Posterior vena cava (tissue), 2 donors: ENCODE measurements around the gene GPR162. TPM values are rescaled to one million over a fixed set of nuclear protein-coding genes. Genes with fewer than 3 reads are reported as not detected.
"Not testable (repeated sequence)": the region's sequence is repeated elsewhere in the genome, so short reads cannot be mapped to it uniquely, and the experiment has no call there.

Experiments
- DNase-seq: peaks from one replicate; pipeline ENCODE4 v3.0.0-alpha.2; 2020; ENCODE audit warnings: low spot score
- intact Hi-C, 2 donors: fragments of 100-400 bp; cut with DNase I; formaldehyde crosslinking; loops; one replicate each; pipeline versions ENCODE4 v1.14.1 to v1.14.2; 2022 to 2023
- total RNA-seq, 2 donors: library from RNA; stranded (reverse); fragmentation: NEBNext Ultra II Directional; extraction: Animal tissue kit (Norgen Biotek cat#: 25700); gene quantifications; one replicate each; pipeline ENCODE4 v1.2.1, GENCODE V29; 2021
- donor health status: DM: yes; HTN: yes; CAD: no.
- donor health status: DM: yes; HTN: yes; CAD: no.

GPR162 gene
- total RNA-seq, 2 donors from 2014 or later, result 3.9 to 5.1 TPM

DNA sequence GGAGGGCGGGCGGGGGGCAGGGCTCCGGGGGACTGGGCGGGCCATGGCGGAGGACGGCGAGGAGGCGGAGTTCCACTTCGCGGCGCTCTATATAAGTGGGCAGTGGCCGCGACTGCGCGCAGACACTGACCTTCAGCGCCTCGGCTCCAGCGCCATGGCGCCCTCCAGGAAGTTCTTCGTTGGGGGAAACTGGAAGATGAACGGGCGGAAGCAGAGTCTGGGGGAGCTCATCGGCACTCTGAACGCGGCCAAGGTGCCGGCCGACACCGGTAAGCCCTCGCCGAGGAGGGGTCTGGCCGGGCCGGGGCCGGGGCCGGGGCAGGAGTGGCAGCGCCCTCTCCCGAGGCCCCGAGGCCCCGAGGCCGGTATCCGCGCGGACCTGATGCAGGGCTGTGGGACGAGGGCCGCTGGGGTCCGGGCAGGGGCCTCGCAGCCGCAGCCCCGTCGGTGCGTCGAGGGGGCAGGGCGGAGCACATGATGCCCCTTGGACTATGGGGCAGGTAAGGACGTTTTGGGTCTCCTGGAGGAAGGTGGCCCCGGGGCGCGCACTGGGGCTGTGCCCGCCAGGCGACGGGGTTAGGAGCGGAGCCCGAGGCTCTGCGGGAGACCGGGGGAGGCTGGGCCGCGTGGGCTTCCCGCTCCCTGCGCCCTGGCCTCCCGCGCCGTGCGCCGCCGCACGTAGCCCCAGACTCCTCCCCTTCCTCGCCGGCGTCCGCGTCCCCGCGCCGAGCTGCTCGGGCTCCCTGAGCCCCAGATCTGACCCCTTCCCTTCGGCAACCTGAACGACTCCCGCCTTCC is 46.0 kb downstream of the GPR162 start, which contains the start of gene TPI1:
TPI1 (plus strand) TSS at position 119 of the 798 bp plus-strand sequence; CDS start at position 155, 36 bp downstream.
- intact Hi-C loops, result loop anchor here in 1 of 2 donors (5.0 kb wide), 1 partner anchor 60 kb away; the partner anchor contains the start of gene ATN1
- peak; percentile 95 for DNase-seq

DNA sequence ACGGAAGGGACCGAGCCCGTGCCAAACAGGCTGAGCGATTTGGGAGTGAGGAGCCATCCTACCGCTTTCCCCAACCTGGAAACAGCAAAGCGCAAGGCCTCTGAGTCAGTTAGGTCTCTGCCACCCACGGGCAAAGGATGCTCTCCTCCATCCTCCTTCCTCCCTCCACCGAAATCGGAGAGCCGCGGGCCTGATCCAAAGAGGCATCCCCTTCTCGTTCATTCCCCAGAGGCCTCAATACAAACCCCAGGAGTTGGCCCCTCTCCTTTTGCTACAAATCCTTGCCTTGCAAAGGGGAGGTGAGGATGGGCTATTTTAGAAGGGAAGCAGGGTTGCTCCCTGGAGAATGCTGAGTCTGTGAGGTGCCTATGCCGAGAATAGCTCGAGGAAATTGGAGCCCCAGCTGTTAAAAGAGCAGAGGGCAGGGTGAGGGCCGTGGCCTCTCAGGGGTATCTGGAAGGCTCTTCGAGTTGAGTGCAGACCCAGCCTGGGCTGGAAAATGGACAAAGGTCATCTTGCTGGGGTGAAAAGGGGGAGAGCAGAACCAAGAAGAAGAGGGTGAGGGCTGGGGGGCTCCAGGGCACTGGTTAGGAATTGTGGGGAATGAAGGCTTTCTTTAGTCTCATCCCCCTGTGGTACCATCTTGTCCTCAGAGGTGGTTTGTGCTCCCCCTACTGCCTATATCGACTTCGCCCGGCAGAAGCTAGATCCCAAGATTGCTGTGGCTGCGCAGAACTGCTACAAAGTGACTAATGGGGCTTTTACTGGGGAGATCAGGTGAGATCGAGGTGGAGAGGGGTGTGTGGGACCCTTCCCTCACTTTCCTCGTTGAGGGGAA is 46.8 kb downstream of the GPR162 start:
- intact Hi-C loops, result loop anchor here in 1 of 2 donors (5.0 kb wide), 1 partner anchor 59 kb away; the partner anchor contains the start of gene ATN1
- DNase-seq, result peak; percentile 73

DNA sequence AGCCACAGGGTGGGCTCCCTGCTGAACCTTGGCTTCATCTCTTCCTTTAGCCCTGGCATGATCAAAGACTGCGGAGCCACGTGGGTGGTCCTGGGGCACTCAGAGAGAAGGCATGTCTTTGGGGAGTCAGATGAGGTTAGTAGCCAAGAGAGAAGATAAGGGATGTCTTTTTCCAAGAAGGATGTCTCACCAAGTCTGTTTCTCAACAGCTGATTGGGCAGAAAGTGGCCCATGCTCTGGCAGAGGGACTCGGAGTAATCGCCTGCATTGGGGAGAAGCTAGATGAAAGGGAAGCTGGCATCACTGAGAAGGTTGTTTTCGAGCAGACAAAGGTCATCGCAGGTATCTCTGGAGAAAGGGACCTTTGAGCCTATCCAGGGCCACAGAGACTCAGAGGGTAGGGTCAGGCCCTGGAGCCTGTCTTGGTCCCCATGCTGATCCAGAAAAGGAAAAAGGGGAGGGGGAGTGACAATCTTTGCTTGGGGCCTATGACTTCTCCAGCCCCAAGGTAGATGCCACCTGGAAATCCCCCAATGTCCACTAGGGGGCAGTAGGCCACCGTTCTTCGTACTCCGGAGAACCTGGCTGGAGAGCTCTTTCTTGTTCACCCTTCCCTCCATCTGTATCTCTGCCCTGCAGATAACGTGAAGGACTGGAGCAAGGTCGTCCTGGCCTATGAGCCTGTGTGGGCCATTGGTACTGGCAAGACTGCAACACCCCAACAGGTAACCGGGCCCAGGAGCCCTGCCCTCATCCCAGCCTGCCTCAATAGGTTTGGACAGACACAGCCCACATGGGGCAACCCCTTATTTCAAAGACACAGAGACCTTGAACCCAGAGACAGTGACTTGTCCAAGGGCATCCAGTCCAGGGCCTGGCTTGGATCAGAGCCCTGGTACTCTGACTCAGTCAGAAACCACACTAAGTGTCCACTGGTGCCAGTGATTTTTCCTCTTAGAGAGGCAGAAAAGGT is 47.7 kb downstream of the GPR162 start:
- DNase-seq, result peak; percentile 91
- intact Hi-C loops, result loop anchor here (2.0 to 5.0 kb wide), 2 partner anchors 58 to 69 kb away; partner anchors contain the start of gene ATN1 (in 1 of the 2)

DNA sequence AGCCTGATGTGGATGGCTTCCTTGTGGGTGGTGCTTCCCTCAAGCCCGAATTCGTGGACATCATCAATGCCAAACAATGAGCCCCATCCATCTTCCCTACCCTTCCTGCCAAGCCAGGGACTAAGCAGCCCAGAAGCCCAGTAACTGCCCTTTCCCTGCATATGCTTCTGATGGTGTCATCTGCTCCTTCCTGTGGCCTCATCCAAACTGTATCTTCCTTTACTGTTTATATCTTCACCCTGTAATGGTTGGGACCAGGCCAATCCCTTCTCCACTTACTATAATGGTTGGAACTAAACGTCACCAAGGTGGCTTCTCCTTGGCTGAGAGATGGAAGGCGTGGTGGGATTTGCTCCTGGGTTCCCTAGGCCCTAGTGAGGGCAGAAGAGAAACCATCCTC is 48.7 kb downstream of the GPR162 start:
- DNase-seq, result not testable (repeated sequence)
- intact Hi-C loops, result loop anchor here in 1 of 2 donors (2.0 kb wide), 1 partner anchor 68 kb away; no protein-coding TSS in a partner anchor

DNA sequence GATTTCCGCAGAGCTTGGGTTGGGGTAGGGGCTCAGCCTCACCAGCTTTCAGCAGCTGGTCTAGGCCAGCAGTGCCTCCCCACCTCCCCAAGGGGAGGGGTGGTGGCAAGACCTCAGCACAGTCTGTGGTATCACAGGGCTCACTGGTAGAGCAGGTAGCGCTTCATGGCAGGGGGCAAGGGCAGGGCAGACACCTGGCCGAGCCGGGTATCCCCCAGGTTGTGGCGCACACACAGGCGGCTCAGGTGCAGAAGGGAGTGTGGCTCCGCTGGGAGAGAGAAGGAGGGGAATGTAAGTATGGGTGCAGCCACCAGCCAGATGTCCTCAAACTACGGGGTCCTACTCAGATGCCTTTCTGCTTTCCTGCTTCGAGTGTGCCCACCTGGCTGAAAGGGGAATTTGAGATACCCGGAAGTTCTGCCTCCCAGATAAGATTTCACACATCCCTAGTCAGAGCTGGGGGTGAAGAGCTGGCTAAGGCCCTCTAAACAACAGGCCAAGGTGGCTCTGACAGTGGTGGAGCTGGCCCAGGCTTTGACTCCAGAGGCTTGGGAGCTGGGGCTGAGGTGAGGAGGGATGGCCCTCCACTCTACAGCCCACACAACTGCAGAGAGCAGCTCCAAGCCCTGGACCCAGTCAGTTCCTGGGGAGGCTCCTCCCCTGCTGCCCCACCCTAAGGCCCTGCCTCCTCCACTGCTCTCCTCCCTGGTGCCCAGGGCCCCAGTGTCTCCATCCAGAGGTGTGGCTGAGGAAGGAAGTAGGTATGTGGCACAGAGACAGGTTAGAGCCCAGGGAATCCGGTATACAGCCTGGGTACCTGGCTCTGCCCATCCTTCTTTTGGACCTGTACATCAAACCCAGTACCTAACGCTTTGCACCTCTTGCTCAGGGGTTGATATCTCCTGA is 49.7 kb downstream of the GPR162 start:
- intact Hi-C loops, result loop anchor here in 1 of 2 donors (2.0 kb wide), 1 partner anchor 67 kb away; no protein-coding TSS in a partner anchor
- peak; percentile 81 for DNase-seq

DNA sequence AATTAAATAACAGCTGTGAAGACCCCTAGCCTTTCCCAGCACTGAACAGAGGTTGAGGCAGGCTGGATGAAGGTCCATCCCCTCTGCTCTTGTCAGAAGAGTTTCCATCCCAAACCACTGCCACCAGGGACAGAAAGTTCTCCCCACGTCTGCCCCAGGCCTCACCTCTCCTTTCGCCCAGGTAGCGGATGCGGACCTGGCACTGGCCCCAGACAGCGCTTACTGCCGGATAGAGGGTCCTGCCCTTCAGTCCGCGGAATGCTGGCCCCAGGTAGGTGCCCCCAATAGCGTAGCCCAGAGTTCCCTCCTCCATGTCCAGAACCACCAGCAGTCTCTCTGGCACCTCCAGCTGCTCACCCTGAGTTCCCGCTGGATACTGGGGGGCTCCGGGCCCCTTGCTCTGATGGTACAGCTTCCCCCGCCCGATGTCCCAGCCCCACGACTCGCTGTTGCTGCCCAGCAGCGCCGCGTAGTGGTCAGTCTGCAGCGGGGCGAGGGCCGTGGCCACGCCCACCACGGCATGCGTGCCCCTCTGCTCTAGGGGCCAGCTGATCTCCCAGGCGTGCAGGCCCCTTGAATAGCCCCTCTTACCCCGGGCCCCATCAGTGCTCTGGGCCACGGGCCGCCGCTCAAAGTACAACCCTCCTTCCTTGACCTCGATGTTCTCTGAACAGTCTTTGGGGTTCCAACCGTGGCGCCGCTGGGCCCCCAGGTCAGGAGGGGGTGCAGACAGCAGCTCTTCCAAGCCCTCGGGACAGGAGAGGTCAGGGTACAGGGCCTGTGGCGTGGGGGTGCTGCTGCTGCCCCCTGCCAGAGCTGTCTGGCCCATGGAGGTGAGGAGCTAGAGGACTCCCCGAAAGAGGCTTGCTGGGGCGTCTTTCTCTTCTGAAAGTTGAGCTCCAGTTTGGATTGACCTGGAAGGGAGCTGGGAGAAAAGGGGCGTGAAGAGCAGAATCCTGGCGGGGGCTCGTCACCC is 50.7 kb downstream of the GPR162 start:
- DNase-seq, result peak; percentile 94
- intact Hi-C loops, result no loop called here

DNA sequence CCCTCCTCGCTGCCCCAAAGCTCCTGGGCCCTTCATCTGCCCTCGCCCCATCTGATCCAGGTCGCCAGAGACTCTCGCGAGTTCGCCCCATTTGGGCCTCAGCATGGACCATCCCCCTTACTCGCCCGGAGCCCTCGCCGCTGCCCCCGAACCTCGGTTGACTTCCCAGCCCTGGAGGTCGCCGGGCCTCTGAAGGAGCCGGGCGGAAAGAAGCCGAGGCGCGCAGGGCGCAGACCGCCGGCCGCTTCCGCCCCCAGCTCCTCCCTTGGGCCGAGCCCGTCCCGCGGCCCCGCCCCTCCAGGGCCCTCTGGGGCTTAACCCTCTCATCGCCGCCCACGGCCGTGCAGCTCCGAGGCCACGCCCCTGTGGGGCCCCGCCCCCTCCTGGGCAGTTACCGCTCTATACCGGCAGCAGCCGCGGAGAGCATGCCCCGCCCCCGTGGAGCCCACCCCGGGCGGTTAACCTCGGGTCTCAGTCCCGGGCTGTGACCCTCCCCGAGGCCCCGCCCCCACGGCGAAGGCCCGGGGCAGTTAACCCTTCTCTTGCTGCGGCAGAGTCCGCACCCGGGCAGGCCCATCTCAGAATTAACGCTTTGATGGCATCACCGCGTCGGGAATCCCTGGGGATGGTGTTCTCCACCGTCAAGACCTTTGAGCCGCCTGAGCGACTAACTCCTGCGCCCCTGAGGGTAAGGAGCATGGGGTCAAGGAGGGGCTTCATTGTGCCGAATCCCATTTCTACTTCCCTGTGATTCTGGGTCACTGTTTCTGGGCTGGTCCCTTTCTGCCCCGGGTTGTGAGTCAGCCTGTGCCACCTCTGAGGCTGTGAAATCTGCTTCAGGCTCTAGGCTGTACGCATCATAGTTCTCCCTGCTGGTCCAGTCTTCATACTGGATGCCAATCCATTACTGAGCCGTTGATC is 51.7 kb downstream of the GPR162 start, which contains the start of gene SPSB2:
SPSB2 (minus strand) TSS at position 210 of the 921 bp plus-strand sequence. CDS start 402 bp downstream, outside the sequence.
- DNase-seq, result peak; percentile 100
- intact Hi-C loops, result no loop called here

DNA sequence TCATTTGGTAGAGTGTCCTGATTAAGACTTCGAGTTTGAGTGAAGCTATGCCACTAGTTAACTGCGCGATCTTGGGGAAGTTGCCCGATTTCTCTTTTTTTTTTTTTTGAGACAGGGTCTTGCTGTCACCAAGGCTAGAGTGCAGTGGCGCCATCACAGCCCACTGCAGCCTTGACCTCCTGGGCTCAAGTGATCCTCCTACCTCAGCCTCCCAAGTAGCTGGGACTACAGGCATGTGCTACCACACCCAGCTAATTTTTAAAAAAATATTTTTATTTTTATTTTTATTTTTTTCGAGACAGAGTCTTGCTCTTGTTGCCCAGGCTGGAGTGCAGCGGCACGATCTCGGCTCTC is 52.4 kb downstream of the GPR162 start:
- DNase-seq, intact Hi-C loops: not testable (repeated sequence)

Other genes with a start within 250 kb of the GPR162 start
- gene CHD4, start 214.4 kb upstream of the GPR162 start, total RNA-seq, result 100 to 1,000 TPM; 160 to 169 TPM
- gene LPAR5, start 185.9 kb upstream of the GPR162 start, total RNA-seq, result 1 to 10 TPM; 2.3 to 3.3 TPM
- 1 to 10 TPM; 1.3 to 2.2 TPM for gene ACRBP, start 174.4 kb upstream of the GPR162 start, total RNA-seq
- gene ING4, start 158.7 kb upstream of the GPR162 start, total RNA-seq, result 10 to 100 TPM; 23.0 to 25.9 TPM
- 10 to 100 TPM; 35.6 to 40.1 TPM for gene ZNF384, start 132.4 kb upstream of the GPR162 start, total RNA-seq
- gene PIANP, start 121.0 kb upstream of the GPR162 start, total RNA-seq, result under 1 TPM in 1 of 2 donors, not detected in 1; 0.69 TPM
- 10 to 100 TPM; 46.0 to 54.5 TPM for gene COPS7A, start 97.8 kb upstream of the GPR162 start, total RNA-seq
- 100 to 1,000 TPM; 106 to 145 TPM for gene MLF2, start 68.7 kb upstream of the GPR162 start, total RNA-seq
- 100 to 1,000 TPM; 373 to 398 TPM for gene PTMS, start 55.5 kb upstream of the GPR162 start, total RNA-seq
- gene LAG3, start 49.3 kb upstream of the GPR162 start, total RNA-seq, result 1 to 10 TPM in 1 of 2 donors, under 1 TPM in 1; 0.57 to 1.2 TPM
- gene CD4, start 32.3 kb upstream of the GPR162 start, total RNA-seq, result 10 to 100 TPM; 12.9 to 36.0 TPM
- gene P3H3, start 6.6 kb downstream of the GPR162 start, total RNA-seq, result 10 to 100 TPM; 37.7 to 59.9 TPM
- gene GNB3, start 19.1 kb downstream of the GPR162 start, total RNA-seq, result 1 to 10 TPM; 3.6 to 4.0 TPM
- under 1 TPM; 0.46 to 0.52 TPM for gene CDCA3, start 29.5 kb downstream of the GPR162 start, total RNA-seq
- gene USP5, start 30.3 kb downstream of the GPR162 start, total RNA-seq, result 10 to 100 TPM; 87.0 to 91.1 TPM
- 100 to 1,000 TPM; 303 to 366 TPM for gene TPI1, start 45.7 kb downstream of the GPR162 start, total RNA-seq
- gene SPSB2, start 51.5 kb downstream of the GPR162 start, total RNA-seq, result 1 to 10 TPM; 4.9 to 6.9 TPM
- gene LRRC23, start 83.0 kb downstream of the GPR162 start, total RNA-seq, result 1 to 10 TPM; 5.3 to 6.7 TPM
- 10 to 100 TPM; 45.6 to 57.1 TPM for gene ENO2, start 92.8 kb downstream of the GPR162 start, total RNA-seq
- 100 to 1,000 TPM in 1 of 2 donors, 10 to 100 TPM in 1; 97.0 to 106 TPM for gene ATN1, start 106.1 kb downstream of the GPR162 start, total RNA-seq
- not detected for gene RNU7-1, start 122.0 kb downstream of the GPR162 start, total RNA-seq
- gene C12orf57, start 122.2 kb downstream of the GPR162 start, total RNA-seq, result 100 to 1,000 TPM; 189 to 206 TPM
- gene PTPN6, start 129.5 kb downstream of the GPR162 start, total RNA-seq, result 10 to 100 TPM; 18.7 to 31.4 TPM
- gene PHB2, start 148.8 kb downstream of the GPR162 start, total RNA-seq, result 100 to 1,000 TPM in 1 of 2 donors, 10 to 100 TPM in 1; 98.8 to 110 TPM
- 10 to 100 TPM; 38.4 to 43.9 TPM for gene EMG1, start 149.1 kb downstream of the GPR162 start, total RNA-seq
- gene LPCAT3, start 196.7 kb downstream of the GPR162 start, total RNA-seq, result 10 to 100 TPM; 24.2 to 29.0 TPM
- 100 to 1,000 TPM; 585 to 986 TPM for gene C1S, start 238.9 kb downstream of the GPR162 start, total RNA-seq